A204.1 (cell line): ENCODE data around the gene KBTBD12.

Source experiments
- FAIRE-seq: peaks from 2 replicates; lab custom pipeline; 2012; peaks lifted over from hg19 to GRCh38; lab: Jason Lieb, UNC

The KBTBD12 gene

DNA sequence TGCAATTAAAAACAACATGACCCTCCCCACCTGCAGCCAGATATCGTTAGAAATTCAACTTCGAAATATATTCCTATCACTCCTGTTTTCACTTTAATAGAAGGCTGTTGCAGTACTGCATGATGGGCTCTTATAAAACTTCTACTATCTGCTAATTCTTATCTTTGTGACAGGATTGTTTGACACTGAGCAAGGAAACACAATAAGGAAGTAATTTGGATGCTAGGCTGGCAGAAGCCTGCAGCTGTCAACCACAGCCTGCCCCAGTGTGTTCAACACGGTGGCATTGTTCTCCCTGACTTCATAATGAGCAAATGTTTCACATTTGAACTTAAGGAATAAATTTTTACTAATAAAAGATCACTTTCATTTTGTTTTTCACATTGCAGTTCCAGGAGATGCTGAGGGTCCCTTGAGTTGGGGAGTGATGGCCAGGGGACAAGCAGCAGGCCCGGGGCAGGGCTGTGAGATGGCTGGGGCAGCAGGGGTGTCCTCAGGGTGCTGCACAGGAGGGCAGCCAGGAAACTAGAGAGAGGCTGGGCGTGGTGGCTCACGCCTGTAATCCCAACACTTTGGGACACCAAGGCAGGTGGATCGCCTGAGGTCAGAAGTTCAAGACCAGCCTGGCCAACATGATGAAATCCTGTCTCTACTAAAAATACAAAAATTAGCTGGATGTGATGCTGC, 72.4 kb downstream of the KBTBD12 start:
- no peak for FAIRE-seq

- no peak for FAIRE-seq
These were observed 73.9 kb downstream of the KBTBD12 start for GRCh38 chr3:127988770-127989557.

DNA sequence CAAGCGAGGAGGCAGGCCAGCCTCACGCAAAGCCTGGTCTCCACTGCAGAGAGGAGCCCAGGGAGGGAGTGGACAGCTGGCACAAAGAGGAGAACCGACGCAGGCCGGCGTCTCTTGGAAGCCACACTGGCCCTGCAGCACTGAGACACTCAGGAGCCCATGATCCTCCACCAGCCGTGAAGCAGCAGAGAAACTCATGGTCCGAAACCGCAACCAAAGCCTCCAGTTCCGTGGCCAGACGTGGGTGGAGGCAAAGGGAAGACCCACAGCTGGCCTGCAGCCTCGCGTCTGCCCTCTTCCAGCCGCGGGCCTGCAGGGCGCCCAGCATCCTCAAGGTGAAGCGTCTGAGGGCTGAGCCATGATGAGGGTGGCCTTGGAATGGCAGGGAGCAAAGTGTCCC, 75.0 kb downstream of the KBTBD12 start:
- FAIRE-seq = no peak

DNA sequence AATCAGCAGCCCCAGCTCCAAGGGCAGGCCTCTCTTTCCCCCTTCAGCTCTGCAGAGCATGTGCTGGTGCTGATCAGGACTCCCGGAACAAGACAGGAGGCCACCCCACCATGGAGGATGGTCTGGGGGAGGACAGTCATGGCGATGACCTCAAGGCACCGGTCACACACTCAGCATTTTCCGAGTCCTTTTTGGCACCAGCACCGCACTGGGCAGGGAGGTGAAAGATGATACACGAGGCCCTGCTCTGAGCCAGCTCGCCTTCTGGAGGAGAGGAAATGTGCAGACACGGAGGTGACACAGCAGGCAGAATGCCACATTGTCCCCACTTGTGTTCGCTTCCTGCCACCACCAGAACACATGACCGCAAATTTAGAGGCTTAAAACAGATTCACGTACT, 75.4 kb downstream of the KBTBD12 start:
- no peak for FAIRE-seq

GRCh38 chr3:127991251-127991650, 76.2 kb downstream of the KBTBD12 start:
- FAIRE-seq = no peak

- no peak for FAIRE-seq
These were observed 76.6 kb downstream of the KBTBD12 start for GRCh38 chr3:127991681-127992080.

DNA sequence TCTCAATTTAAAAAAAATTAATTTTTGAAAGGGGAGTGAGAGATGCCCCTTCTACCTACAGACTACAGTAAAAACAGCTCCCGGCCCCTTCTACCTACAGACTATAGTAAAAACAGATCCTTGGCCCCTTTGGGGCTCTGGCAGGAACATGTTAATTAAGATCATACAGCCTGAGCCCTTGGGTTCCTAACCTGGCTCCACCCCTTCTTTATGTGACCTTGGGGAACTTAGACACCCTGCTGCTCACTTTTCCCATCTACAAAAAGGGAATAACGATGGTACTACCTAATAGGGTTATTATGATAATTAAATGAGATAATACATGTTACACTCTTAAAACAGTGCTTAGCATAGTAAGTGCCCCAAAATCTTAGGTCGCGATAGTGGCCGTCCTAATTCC, 77.1 kb downstream of the KBTBD12 start:
- no peak for FAIRE-seq

GRCh38 chr3:127994011-127994410, 79.0 kb downstream of the KBTBD12 start:
- no peak for FAIRE-seq

DNA sequence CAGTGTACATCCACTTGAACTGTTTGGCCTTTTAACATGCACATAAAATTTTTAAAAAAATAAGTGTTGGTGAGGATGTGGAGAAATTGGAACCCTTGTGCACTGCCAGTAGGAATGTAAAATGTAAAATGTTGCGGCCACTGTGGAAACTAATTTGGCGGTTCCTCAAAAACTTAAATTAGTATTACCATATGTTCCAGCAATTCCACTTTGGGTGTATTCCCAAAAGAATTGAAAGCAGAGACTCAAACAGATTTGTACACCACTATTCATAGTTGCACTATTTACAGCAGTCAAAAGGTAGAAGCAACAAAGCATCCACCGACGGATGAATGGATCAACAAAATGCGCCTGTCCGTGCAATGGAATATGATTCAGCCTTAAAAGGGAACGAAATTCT, 82.0 kb downstream of the KBTBD12 start:
- no peak for FAIRE-seq

- no peak for FAIRE-seq
These were observed 82.9 kb downstream of the KBTBD12 start for GRCh38 chr3:127997961-127998360.

GRCh38 chr3:127998596-127998995, 83.6 kb downstream of the KBTBD12 start:
- no peak for FAIRE-seq

- FAIRE-seq = no peak
These were observed 84.6 kb downstream of the KBTBD12 start for GRCh38 chr3:127999509-128000106.

DNA sequence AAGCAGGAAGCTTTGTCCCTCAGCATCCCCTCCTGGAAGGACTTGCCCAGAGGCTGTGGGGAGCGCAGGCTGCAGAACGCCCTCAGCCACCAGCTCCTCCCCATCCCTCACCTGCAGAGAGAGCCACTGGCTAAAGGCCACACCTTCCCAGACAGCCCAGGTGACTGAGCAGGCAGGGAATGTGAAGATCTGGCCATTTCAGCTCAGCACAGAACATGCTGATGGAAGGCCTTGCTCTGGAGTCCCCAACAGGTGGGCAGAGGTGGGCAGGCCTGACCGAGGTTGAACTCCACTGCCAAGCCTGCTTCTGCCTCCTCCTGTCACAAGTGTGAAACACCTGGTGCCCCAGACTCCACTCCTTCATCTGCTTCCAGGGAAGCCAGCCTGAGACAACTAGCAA, 86.5 kb downstream of the KBTBD12 start:
- no peak for FAIRE-seq

DNA sequence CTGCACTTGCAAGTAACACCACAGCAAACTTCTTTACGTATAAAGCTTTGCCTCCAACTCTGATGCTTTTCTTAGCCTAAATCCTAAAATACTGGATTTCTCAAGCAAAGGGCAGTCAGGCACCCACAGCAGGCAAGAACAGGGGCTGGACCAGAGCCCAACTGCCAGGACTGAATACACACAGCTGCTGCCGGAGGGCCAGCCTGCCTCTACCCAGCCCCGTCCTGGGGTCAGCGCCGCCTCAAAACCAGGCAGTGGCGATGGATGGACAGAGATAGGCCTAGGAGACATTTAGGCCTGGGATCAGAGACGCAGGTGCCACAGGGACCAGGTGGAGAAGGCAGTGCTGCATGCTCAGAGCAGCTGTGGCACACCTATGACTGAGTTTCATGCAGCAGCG, 89.6 kb downstream of the KBTBD12 start:
- no peak for FAIRE-seq

GRCh38 chr3:128006061-128007032, 91.3 kb downstream of the KBTBD12 start:
- FAIRE-seq = no peak

DNA sequence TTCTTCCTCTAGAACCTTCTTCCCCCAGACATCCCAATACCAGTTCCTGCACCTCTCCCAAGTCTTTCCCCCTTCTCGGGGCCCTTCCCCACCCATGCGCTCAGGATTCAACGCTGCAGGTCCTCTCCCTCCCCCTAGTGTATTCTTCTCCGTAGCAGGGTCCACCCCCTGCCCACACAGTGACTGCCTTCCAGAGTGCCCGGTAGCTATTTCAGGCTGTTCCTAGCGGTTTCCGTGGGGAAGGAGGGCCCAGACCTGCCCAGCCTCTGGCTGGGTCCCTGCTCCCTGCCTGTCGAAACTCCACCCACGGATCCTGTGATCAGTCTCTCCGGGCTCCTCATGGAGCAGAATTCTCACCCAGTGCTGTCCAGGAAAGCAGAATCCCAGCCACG, 92.0 kb downstream of the KBTBD12 start:
- no peak for FAIRE-seq

- FAIRE-seq = no peak
These were observed 95.2 kb downstream of the KBTBD12 start for GRCh38 chr3:128009952-128010846.

- FAIRE-seq = no peak
These were observed 96.1 kb downstream of the KBTBD12 start for GRCh38 chr3:128011140-128011539.

- FAIRE-seq = no peak
These were observed 97.0 kb downstream of the KBTBD12 start for GRCh38 chr3:128012050-128012449.

DNA sequence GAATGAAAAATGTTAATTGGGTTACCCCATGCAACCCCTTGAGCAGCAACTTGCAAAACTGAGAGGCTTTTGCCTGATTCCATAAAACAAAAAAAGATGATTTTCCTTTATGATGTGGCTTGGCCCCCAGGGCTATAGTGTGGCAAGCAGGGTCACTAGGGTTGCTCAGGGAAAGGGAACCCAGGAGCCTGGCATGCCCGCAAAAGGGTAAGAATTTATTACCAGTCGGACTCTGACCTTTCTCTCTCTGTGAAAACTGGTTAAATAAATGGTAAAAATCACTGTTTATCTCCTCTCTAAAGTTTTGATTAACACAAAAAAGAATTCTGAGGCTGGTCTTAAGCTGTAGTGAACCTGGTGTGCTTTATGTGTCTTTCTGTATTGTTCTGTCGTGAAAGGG, 99.5 kb downstream of the KBTBD12 start:
- no peak for FAIRE-seq

DNA sequence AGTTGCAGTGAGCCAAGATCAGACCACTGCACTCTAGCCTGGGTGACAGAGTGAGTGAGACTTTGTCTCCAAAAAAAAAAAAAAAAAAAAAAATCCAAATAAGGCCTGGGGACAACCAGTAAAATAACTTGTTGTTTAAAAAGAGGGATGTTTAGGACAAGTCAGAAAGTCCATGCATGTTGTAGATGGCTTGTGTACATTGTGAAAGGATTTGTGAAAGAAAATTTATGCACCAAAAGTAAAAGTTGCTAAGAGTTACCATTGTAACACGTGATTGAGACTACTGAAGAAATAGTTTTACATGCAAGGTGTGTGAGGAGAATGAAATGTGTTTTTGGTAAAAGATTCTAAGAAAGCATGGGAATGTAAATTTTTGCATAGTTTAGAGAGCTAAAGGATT, 101.5 kb downstream of the KBTBD12 start:
- FAIRE-seq = no peak
